ENCODE results near the gene NEDD9.
A peak's percentile ranks its signal among the peaks of the same experiment; 100 is the strongest.

NEDD9 gene

GRCh38 chr6:11236076-11236750 lies 3.7 kb upstream of the NEDD9 start:
- in situ Hi-C loops (cut with HindIII; ENCODE audit: low sequenced_read_pairs): no loop called here
- TF ChIP-seq CTCF (IDR thresholded peaks at IDR 0.05; ENCODE audit: low read depth, low read length): no peak
- no peak overlapping the region for H3K4me3 ChIP-seq (ENCODE audit: low read depth, low read length)
- DNase-seq (ENCODE audit: low read depth, low spot score): no peak

GRCh38 chr6:11235062-11235461 lies 2.6 kb upstream of the NEDD9 start:
- H3K4me3 ChIP-seq (ENCODE audit: low read depth, low read length): no peak overlapping the region
- no peak for DNase-seq (ENCODE audit: low read depth, low spot score)
- no peak for TF ChIP-seq CTCF (IDR thresholded peaks at IDR 0.05; ENCODE audit: low read depth, low read length)
- in situ Hi-C loops (cut with HindIII; ENCODE audit: low sequenced_read_pairs): no loop called here

- TF ChIP-seq CTCF (IDR thresholded peaks at IDR 0.05; ENCODE audit: low read depth, low read length): no peak
- in situ Hi-C loops (cut with HindIII; ENCODE audit: low sequenced_read_pairs): no loop called here
- H3K4me3 ChIP-seq (ENCODE audit: low read depth, low read length): no peak overlapping the region
- no peak for DNase-seq (ENCODE audit: low read depth, low spot score)
Measured at GRCh38 chr6:11233673-11234573, 1.5 kb upstream of the NEDD9 start.

GRCh38 chr6:11232770-11233626 lies 530 bp upstream of the NEDD9 start:
- in situ Hi-C loops (cut with HindIII; ENCODE audit: low sequenced_read_pairs): no loop called here
- peak overlapping the region; percentile 74 for H3K4me3 ChIP-seq (ENCODE audit: low read depth, low read length)
- DNase-seq (ENCODE audit: low read depth, low spot score): no peak
- TF ChIP-seq CTCF (IDR thresholded peaks at IDR 0.05; ENCODE audit: low read depth, low read length): no peak

- peak; percentile 86 for DNase-seq (ENCODE audit: low read depth, low spot score)
- no peak for TF ChIP-seq CTCF (IDR thresholded peaks at IDR 0.05; ENCODE audit: low read depth, low read length)
- peak overlapping the region; percentile 74 for H3K4me3 ChIP-seq (ENCODE audit: low read depth, low read length)
- in situ Hi-C loops (cut with HindIII; ENCODE audit: low sequenced_read_pairs): no loop called here
Measured at GRCh38 chr6:11231564-11232192, 790 bp downstream of the NEDD9 start.

- no peak for TF ChIP-seq CTCF (IDR thresholded peaks at IDR 0.05; ENCODE audit: low read depth, low read length)
- peak overlapping the region; percentile 74 for H3K4me3 ChIP-seq (ENCODE audit: low read depth, low read length)
- in situ Hi-C loops (cut with HindIII; ENCODE audit: low sequenced_read_pairs): no loop called here
- no peak for DNase-seq (ENCODE audit: low read depth, low spot score)
Measured at GRCh38 chr6:11231108-11231463, 1.4 kb downstream of the NEDD9 start.

Measured in astrocyte of the spinal cord (primary cell).